HepG2 (cell line): ENCODE results near the gene NBL1. TPM values are rescaled to one million over a fixed set of nuclear protein-coding genes. Genes with fewer than 3 reads are reported as not detected.

Experiments used
- ATAC-seq: fragments of 200-7000 bp; cut with Tn5 transposase; 3 replicates; pipeline ENCODE4 v1.9.1; 2020; ENCODE audit warnings: mild to moderate bottlenecking, moderate library complexity
- BruUV-seq: library from RNA; stranded (reverse); fragments of 400-500 nt; replicated peaks from 2 replicates; lab custom pipeline; 2021; lab: Mats Ljungman, UMichigan
- CTCF ChIA-PET: fragments of 300-600 bp; formaldehyde crosslinking; extraction: SDS; loops from one replicate; lab custom pipeline; 2021; ENCODE audit warnings: low total read pairs, inconsistent platforms, low intra/inter-chr PET ratio; lab: Yijun Ruan, JAX
- POLR2A ChIA-PET: fragments of 350-600 bp; sonication (Branson Sonifier 250); formaldehyde crosslinking; loops from one replicate; lab custom pipeline; 2020; ENCODE audit warnings: antibody characterized with exemption, inconsistent platforms; lab: Yijun Ruan, JAX
- DNase-seq: peaks from one replicate; pipeline ENCODE4 v3.0.0-alpha.2; 2015; ENCODE audit warnings: low spot score
- FAIRE-seq: peaks from 3 replicates; lab custom pipeline; 2011; peaks lifted over from hg19 to GRCh38; lab: Jason Lieb, UNC
- H2AFZ ChIP-seq: one replicate; pipeline ENCODE4 v1.6.1; 2011; ENCODE audit warnings: low read length, inconsistent platforms
- H3K27ac ChIP-seq: fragments of 300-600 bp; 3 replicates; pipeline ENCODE4 v1.8.0; 2011; ENCODE audit warnings: mixed run types, mild to moderate bottlenecking, mixed read lengths, low read length, inconsistent platforms; ENCODE audit not compliant: insufficient read depth; ENCODE audit errors: extremely low read length
- H3K27me3 ChIP-seq, 2 experiments: fragments of 200-600 bp in 1 of 2; 2 replicates in 1 of 2; 3 replicates in 1 of 2; pipeline versions ENCODE4 v1.6.0 to v1.8.0; 2011; ENCODE audit warnings: low read length in 2 of 2, mild to moderate bottlenecking in 2 of 2, moderate library complexity in 2 of 2, inconsistent platforms in 1 of 2; ENCODE audit not compliant: insufficient read depth in 2 of 2, control insufficient read depth in 1 of 2
- H3K36me3 ChIP-seq, 2 experiments: fragments of 200-600 bp in 1 of 2; replicated peaks in 1 of 2; 2 replicates in 1 of 2; 3 replicates in 1 of 2; pipeline versions ENCODE4 v1.5.1 to v1.8.0; 2011; ENCODE audit warnings: low read length in 2 of 2, inconsistent platforms in 1 of 2; ENCODE audit not compliant: insufficient read depth in 2 of 2, control insufficient read depth in 1 of 2
- H3K4me1 ChIP-seq: 2 replicates; pipeline ENCODE4 v1.5.1; 2012; ENCODE audit warnings: low read length, inconsistent platforms; ENCODE audit not compliant: insufficient read depth
- H3K4me2 ChIP-seq: 2 replicates; pipeline ENCODE4 v1.6.0; 2011; ENCODE audit warnings: low read depth, low read length, inconsistent platforms
- H3K4me3 ChIP-seq, 3 experiments: fragments of 200-600 bp in 1 of 3; sonication (generic), shearing (Covaris generic) in 1 of 3; replicated peaks in 1 of 3; 2 replicates each; pipeline ENCODE4 v1.5.1; 2011 to 2016; ENCODE audit warnings: low read length in 3 of 3, inconsistent platforms in 2 of 3, low read depth in 2 of 3, mild to moderate bottlenecking in 2 of 3, control low read depth in 1 of 3, mixed read lengths in 1 of 3; ENCODE audit not compliant: insufficient read depth in 1 of 3
- H3K79me2 ChIP-seq: one replicate; pipeline ENCODE4 v1.6.1; 2011; ENCODE audit warnings: low read length, inconsistent platforms; ENCODE audit not compliant: insufficient read depth
- H3K9ac ChIP-seq: 2 replicates; pipeline ENCODE4 v1.6.0; 2011; ENCODE audit warnings: mild to moderate bottlenecking, low read depth, low read length, inconsistent platforms; ENCODE audit not compliant: insufficient read depth
- H3K9me3 ChIP-seq: 2 replicates; pipeline ENCODE4 v1.5.1; 2012; ENCODE audit warnings: mild to moderate bottlenecking, low read length
- H4K20me1 ChIP-seq: 2 replicates; pipeline ENCODE4 v1.6.0; 2011; ENCODE audit warnings: inconsistent platforms, mild to moderate bottlenecking, low read length, moderate library complexity; ENCODE audit not compliant: insufficient read depth
- BHLHE40 ChIP-seq: IDR thresholded peaks from 2 replicates; pipeline ENCODE4 v1.6.1; 2011; ENCODE audit warnings: low read length, improper control_type of control experiment
- EZH2 ChIP-seq: conservative IDR thresholded peaks from 2 replicates; pipeline ENCODE4 v1.6.1; 2012; ENCODE audit warnings: mild to moderate bottlenecking, low read depth, low read length, moderate library complexity
- KLF15 ChIP-seq: sonication (generic); formaldehyde crosslinking; IDR thresholded peaks from 2 replicates; pipeline ENCODE4 v1.8.1; 2023; ENCODE audit warnings: borderline replicate concordance, mild to moderate bottlenecking, inconsistent platforms, missing genetic modification reagents, mixed read lengths
- LCORL ChIP-seq, 2 experiments: fragments of 450-650 bp in 1 of 2; sonication (generic) in 1 of 2; formaldehyde crosslinking in 1 of 2; IDR thresholded peaks; 2 replicates each; pipeline versions ENCODE4 v1.5.0 to v1.6.1; 2017 to 2020; ENCODE audit warnings: antibody characterized with exemption in 1 of 2, missing genetic modification reagents in 1 of 2
- MIER2 ChIP-seq: IDR thresholded peaks from 2 replicates; pipeline ENCODE4 v1.6.1; 2016; ENCODE audit warnings: missing biosample characterization, missing genetic modification reagents
- PCBP2 ChIP-seq: fragments of 200-400 bp; formaldehyde crosslinking; optimal IDR thresholded peaks from 2 replicates; pipeline ENCODE3; 2018; ENCODE audit warnings: low read length, low read depth; ENCODE audit not compliant: poor library complexity, severe bottlenecking
- PLRG1 ChIP-seq: fragments of 450-650 bp; conservative IDR thresholded peaks from 2 replicates; pipeline ENCODE4 v1.6.1; 2016
- RXRB ChIP-seq: IDR thresholded peaks from 2 replicates; pipeline ENCODE4 v1.6.1; 2016; ENCODE audit warnings: borderline replicate concordance, missing genetic modification reagents, missing compliant biosample characterization
- TBX2 ChIP-seq: sonication (generic); formaldehyde crosslinking; IDR thresholded peaks from 2 replicates; pipeline ENCODE4 v1.5.0; 2020; ENCODE audit warnings: missing genetic modification reagents, mild to moderate bottlenecking, borderline replicate concordance
- ZBTB21 ChIP-seq: sonication (generic); formaldehyde crosslinking; IDR thresholded peaks from 2 replicates; pipeline ENCODE4 v1.4.0; 2020; ENCODE audit warnings: missing genetic modification reagents
- ZFX ChIP-seq: sonication (generic); formaldehyde crosslinking; IDR thresholded peaks from 2 replicates; pipeline ENCODE4 v1.4.0; 2020; ENCODE audit warnings: mild to moderate bottlenecking, low read depth, missing genetic modification reagents, moderate library complexity
- ZIK1 ChIP-seq: sonication (generic); formaldehyde crosslinking; IDR thresholded peaks from 2 replicates; pipeline ENCODE4 v1.5.0; 2020; ENCODE audit warnings: mild to moderate bottlenecking, low read depth, missing genetic modification reagents, borderline replicate concordance
- ZNF142 ChIP-seq: sonication (generic); formaldehyde crosslinking; IDR thresholded peaks from 2 replicates; pipeline ENCODE4 v1.4.0; 2020; ENCODE audit warnings: missing genetic modification reagents
- ZNF3 ChIP-seq: IDR thresholded peaks from 2 replicates; pipeline ENCODE4 v1.7.0; 2017; ENCODE audit warnings: inconsistent platforms
- ZNF484 ChIP-seq: sonication (generic); formaldehyde crosslinking; IDR thresholded peaks from 2 replicates; pipeline ENCODE4 v1.5.1; 2020; ENCODE audit warnings: mild to moderate bottlenecking, low read depth, missing genetic modification reagents, borderline replicate concordance
- ZNF570 ChIP-seq: sonication (generic); formaldehyde crosslinking; IDR thresholded peaks from 2 replicates; pipeline ENCODE4 v1.4.0; 2020; ENCODE audit warnings: mild to moderate bottlenecking, missing genetic modification reagents, borderline replicate concordance
- ZNF7 ChIP-seq: IDR thresholded peaks from 2 replicates; pipeline ENCODE4 v1.6.1; 2016; ENCODE audit warnings: missing biosample characterization, missing genetic modification reagents
- ZSCAN31 ChIP-seq: sonication (generic); formaldehyde crosslinking; IDR thresholded peaks from 2 replicates; pipeline ENCODE4 v1.5.0; 2020; ENCODE audit warnings: low read depth, mild to moderate bottlenecking, missing genetic modification reagents
- WGBS: methylation state at CpG from one replicate; pipeline ENCODE4 v1.1.6; 2017; ENCODE audit warnings: low lambda C conversion rate; 5-methylcytosine and 5-hydroxymethylcytosine counted together
- in situ Hi-C: cut with HindIII; loops from 2 replicates; pipeline ENCODE4 v1.10.0; 2017; ENCODE audit warnings: low pct_unique_long_range_greater_than_20kb; ENCODE audit not compliant: extremely low pct_ligation_motif_present
- intact Hi-C: fragments of 100-400 bp; cut with micrococcal nuclease; formaldehyde crosslinking; loops from one replicate; pipeline ENCODE4 v1.10.0; 2022; ENCODE audit not compliant: unreplicated experiment
- polyA plus RNA-seq, 8 experiments: library from polyadenylated mRNA; depleted of rRNA in 3 of 8; stranded (reverse) in 7 of 8; unstranded in 1 of 8; fragments of >200 nt; fragmentation: Illumina TruSeq in 4 of 8; extraction: Trizol in 4 of 8; gene quantifications; 2 replicates each; pipeline versions ENCODE4 v1.2.1 to v1.2.3, GENCODE V29; 2011 to 2016; ENCODE audit warnings: low read depth in 4 of 8, missing spikeins in 1 of 8, mixed read lengths in 1 of 8; ENCODE audit not compliant: insufficient read depth in 1 of 8
- total RNA-seq, 5 experiments: library from RNA; depleted of rRNA; stranded (reverse); fragments of >200 nt; fragmentation: Illumina TruSeq; extraction: Trizol; gene quantifications; 2 replicates each; pipeline ENCODE4 v1.2.3, GENCODE V29; 2016; ENCODE audit warnings: low read depth in 1 of 5

NBL1 gene
- total and polyA plus RNA-seq, 2 of the 13 experiments (the other 11 are each of a cell fraction or from before 2014, with no cell fraction given): 2.7 to 13.8 TPM

- Histone ChIP-seq H3K27ac (no peak overlapping the region), H3K9ac (no peak overlapping the region), H3K79me2 (peaks cover 11% of the 10 kb centered on the region), H2AFZ (no peak overlapping the region), H3K27me3 (no peaks in the 10 kb centered on the region), H4K20me1 (no peaks in the 10 kb centered on the region), H3K36me3 (peaks cover 0 to 2% of the 10 kb centered on the region in 2 experiments; a peak in 1 of 5 replicates), H3K4me1 (peaks cover 42% of the 10 kb centered on the region), H3K4me3 (no peak overlapping the region), H3K9me3 (no peaks in the 10 kb centered on the region), H3K4me2 (no peak overlapping the region)
- WGBS: 97% methylated on average over 7 of the region's 7 CpGs
- no peak for ATAC-seq
- intact Hi-C loops (no loop called here), in situ Hi-C loops (no loop called here)
- BruUV-seq: no TSS peak
- DNase-seq: no peak
- ChIA-PET CTCF (no interaction called here), POLR2A (no interaction called here)
- no peak for FAIRE-seq
- TF ChIP-seq ZNF570 (CRISPR knock-in tag) (no peak), LCORL (IDR thresholded peaks at IDR 0.05) (no peak), LCORL (CRISPR knock-in tag; IDR thresholded peaks at IDR 0.05) (no peak), RXRB (CRISPR knock-in tag) (no peak), TBX2 (CRISPR knock-in tag) (no peak), ZNF7 (no peak), PLRG1 (no peak), ZNF484 (CRISPR knock-in tag) (no peak), EZH2 (no peak), BHLHE40 (no peak), ZNF142 (CRISPR knock-in tag) (no peak), ZFX (CRISPR knock-in tag) (no peak), ZIK1 (no peak), ZBTB21 (CRISPR knock-in tag) (no peak), PCBP2 (no peak), ZSCAN31 (CRISPR knock-in tag) (no peak), KLF15 (CRISPR knock-in tag) (no peak), ZNF3 (CRISPR knock-in tag) (no peak), MIER2 (no peak)
These were observed 30.9 kb upstream of the NBL1 start for GRCh38 chr1:19613171-19613703.
